ENCODE data around the gene UBAP2. TPM values are rescaled to one million over a fixed set of nuclear protein-coding genes. Genes with fewer than 3 reads are reported as not detected.

UBAP2 gene
- total and polyA plus RNA-seq, 2 donors (not counting 1 experiment from before 2014, with no cell fraction given) = 15.5 to 26.2 TPM

DNA sequence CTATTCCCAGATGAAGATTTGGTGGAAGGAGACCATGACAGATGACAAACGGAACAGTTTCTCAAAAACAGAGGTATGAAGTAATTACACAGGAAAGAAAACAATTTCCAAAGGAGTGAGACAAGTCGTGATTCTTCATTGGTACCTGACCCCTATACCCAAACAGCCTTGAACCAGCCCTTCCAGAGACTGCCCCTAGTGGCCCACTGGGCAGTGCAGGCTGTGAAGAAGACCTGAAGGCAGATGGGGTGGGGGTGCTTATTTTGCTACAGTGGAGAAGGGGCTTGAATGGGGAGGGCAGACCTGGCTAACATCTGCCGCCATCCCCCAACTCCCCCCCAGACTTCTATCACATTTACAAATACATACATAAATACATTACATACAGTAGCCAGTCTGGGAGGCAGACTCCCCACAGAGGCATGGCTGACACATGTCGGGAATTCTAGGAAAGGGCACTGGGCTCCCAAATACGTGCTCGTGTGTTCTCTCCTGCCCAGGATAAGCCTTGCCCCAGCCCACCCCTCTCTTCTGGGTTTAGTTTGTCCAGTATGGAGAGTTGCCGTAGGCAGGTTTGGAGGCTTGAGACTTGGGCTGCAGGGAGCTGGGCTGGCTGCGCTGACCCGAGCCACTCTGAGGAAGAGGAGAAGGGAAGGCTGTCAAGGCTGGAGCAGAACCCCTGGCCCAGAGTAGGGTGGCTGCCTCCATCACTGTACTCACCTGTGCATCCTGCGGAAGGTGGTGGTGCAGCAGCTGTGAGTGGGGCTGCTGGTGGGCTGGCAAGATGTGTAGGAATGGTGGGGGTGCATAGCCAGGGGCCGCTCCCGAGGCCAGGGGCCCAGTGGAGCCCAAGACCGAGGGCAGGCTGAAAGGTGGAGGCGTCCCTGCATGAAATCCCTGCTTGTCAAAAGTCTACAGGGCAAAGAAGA, 126.5 kb downstream of the UBAP2 start:
- H3K4me1 Mint-ChIP-seq = no peaks in the 10 kb centered on the region
- no peak overlapping the region for H3K27ac Mint-ChIP-seq
- no peaks in the 10 kb centered on the region for H3K9me3 Mint-ChIP-seq (ENCODE audit: insufficient read depth)
- Histone ChIP-seq H3K27me3 (replicated peaks in 1 of 4; ENCODE audit: control extremely low read depth in 1 of 4, control insufficient read depth in 3 of 4, insufficient read depth in 4 of 4, low read length in 3 of 4) (no peaks in the 10 kb centered on the region), H2AFZ (ENCODE audit: insufficient read depth, low read depth, low read length, poor library complexity, severe bottlenecking) (no peak overlapping the region), H4K20me1 (ENCODE audit: control insufficient read depth, insufficient read depth, low read length, poor library complexity, severe bottlenecking) (no peaks in the 10 kb centered on the region), H3K36me3 (replicated peaks in 1 of 2; ENCODE audit: control extremely low read depth in 1 of 2, control insufficient read depth in 1 of 2, extremely low read depth in 1 of 2, insufficient read depth in 2 of 2, low read length in 1 of 2) (peaks cover 8 to 70% of the 10 kb centered on the region in 2 experiments), H3K27ac (ENCODE audit: low read length in 2 of 2) (no peak overlapping the region), H3K4me1 (ENCODE audit: control insufficient read depth in 2 of 2, insufficient read depth in 2 of 2, low read length in 2 of 2) (no peaks in the 10 kb centered on the region), H3K4me2 (replicated peaks; ENCODE audit: low read depth, low read length, poor library complexity, severe bottlenecking) (no peak overlapping the region), H3K4me3 (ENCODE audit: control extremely low read depth in 1 of 5, extremely low read depth in 1 of 5, insufficient read depth in 1 of 5, low read depth in 2 of 5, low read length in 4 of 5) (no peak overlapping the region), H3K9me3 (ENCODE audit: control extremely low read depth in 1 of 3, control insufficient read depth in 2 of 3, insufficient read depth in 1 of 3, low read length in 2 of 3) (no peaks in the 10 kb centered on the region), H3K9ac (ENCODE audit: low read length) (no peak overlapping the region), H3K79me2 (ENCODE audit: control insufficient read depth, insufficient read depth, low read length) (no peaks in the 10 kb centered on the region)
- no peak for TF ChIP-seq EZH2 (IDR thresholded peaks at IDR 0.05; ENCODE audit: borderline replicate concordance, insufficient read depth, low read depth, low read length, poor library complexity, severe bottlenecking)
- TF ChIP-seq CTCF (IDR thresholded peaks at IDR 0.05) = peak; percentile 66
- ChIA-PET POLR2A (no interaction called here), CTCF (interaction anchor here (1.6 kb wide), 1 partner anchor 108 kb away, joined by 9 read pairs; no protein-coding TSS in a partner anchor)
- intact Hi-C loops (cut with micrococcal nuclease) = loop anchor here (5.0 to 10.0 kb wide), 2 partner anchors 105 to 453 kb away; partner anchors contain the start of genes MYORG and UBE2R2
- no peak overlapping the region for H3K4me3 Mint-ChIP-seq
- ATAC-seq (ENCODE audit: low read depth) (peak; percentile 59), DNase-seq (no peak)
- 94% methylated on average over 8 of the region's 14 CpGs for WGBS (ENCODE audit: insufficient coverage)
- H3K27me3 Mint-ChIP-seq = no peaks in the 10 kb centered on the region
